Fibroblast of peridontal ligament (primary cell): ENCODE results near the gene EFCAB10.

Experiments
- DNase-seq: peaks from one replicate; pipeline ENCODE4 v3.0.0-alpha.2; 2010; ENCODE audit errors: extremely low read depth

The EFCAB10 gene

GRCh38 chr7:105581066-105581811 lies at the start of gene EFCAB10:
Gene EFCAB10, minus strand, starts transcription at chr7:105581493. Its CDS starts 30 bp downstream, at chr7:105581463.
- peak; percentile 42 for DNase-seq

- DNase-seq, result no peak
These were observed 44.7 kb upstream of the EFCAB10 start for GRCh38 chr7:105625986-105626385.

- no peak for DNase-seq
These were observed 42.6 kb upstream of the EFCAB10 start for GRCh38 chr7:105623906-105624305.

- DNase-seq, result no peak
These were observed 42.1 kb upstream of the EFCAB10 start for GRCh38 chr7:105623378-105623777.

GRCh38 chr7:105622106-105622731 lies 40.9 kb upstream of the EFCAB10 start:
- DNase-seq, result no peak

GRCh38 chr7:105621617-105622016 lies 40.3 kb upstream of the EFCAB10 start:
- peak; percentile 74 for DNase-seq

- DNase-seq, result no peak
These were observed 39.9 kb upstream of the EFCAB10 start for GRCh38 chr7:105621176-105621575.

GRCh38 chr7:105619590-105619989 lies 38.3 kb upstream of the EFCAB10 start:
- DNase-seq, result no peak

GRCh38 chr7:105618016-105618296 lies 36.7 kb upstream of the EFCAB10 start:
- no peak for DNase-seq

- no peak for DNase-seq
These were observed 36.2 kb upstream of the EFCAB10 start for GRCh38 chr7:105617280-105618015.

GRCh38 chr7:105614341-105614840 lies 33.1 kb upstream of the EFCAB10 start:
- no peak for DNase-seq

GRCh38 chr7:105613611-105614330 lies 32.5 kb upstream of the EFCAB10 start:
- DNase-seq, result no peak

- DNase-seq, result no peak
These were observed 31.5 kb upstream of the EFCAB10 start for GRCh38 chr7:105612806-105613205.

GRCh38 chr7:105611856-105612775 lies 30.8 kb upstream of the EFCAB10 start:
- no peak for DNase-seq

- DNase-seq, result no peak
These were observed 29.1 kb upstream of the EFCAB10 start for GRCh38 chr7:105610165-105610930.

GRCh38 chr7:105602325-105603305 lies 21.3 kb upstream of the EFCAB10 start:
- DNase-seq, result peak; percentile 89

GRCh38 chr7:105600720-105601550 lies 19.6 kb upstream of the EFCAB10 start:
- DNase-seq, result no peak

GRCh38 chr7:105599551-105599950 lies 18.3 kb upstream of the EFCAB10 start:
- no peak for DNase-seq
